Measurements from ENCODE around the gene COA8. TPM values are rescaled to one million over a fixed set of nuclear protein-coding genes. Genes with fewer than 3 reads are reported as not detected.

Gene COA8
- total and polyA plus RNA-seq, 2 of the 4 experiments (the other 2 are of a cell fraction): 12.2 to 21.1 TPM

DNA sequence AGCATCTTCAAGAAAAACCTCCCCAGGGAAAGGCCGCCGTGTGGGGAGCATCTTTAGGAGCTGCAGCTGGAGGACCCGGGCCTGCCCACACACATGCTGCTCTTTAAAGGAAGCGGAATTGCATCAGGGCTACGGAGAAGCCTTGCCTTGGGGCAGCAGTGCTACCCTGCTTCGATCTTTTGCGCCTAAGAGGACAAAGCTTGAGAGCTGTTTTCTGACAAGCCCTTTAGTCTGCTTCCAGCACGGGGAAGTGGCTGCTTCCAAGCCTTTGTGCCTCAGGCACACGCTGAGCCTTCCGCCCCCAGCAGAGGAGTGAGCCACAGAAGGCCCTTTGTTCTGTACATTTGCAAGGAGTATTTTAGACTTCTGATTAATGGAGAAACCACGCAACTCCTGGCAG, 31.5 kb downstream of the COA8 start:
- Histone ChIP-seq H4K8ac (ENCODE audit: low read depth in 2 of 2, low read length in 2 of 2) (peak overlapping the region in 1 of 2 experiments; percentile 74; a peak in 2 of 4 replicates), H3K23ac (ENCODE audit: low read depth, low read length) (no peak overlapping the region; the same call in 1 of the 2 replicates), H4K5ac (ENCODE audit: low read depth, low read length) (no peak overlapping the region), H3K56ac (ENCODE audit: extremely low read depth, insufficient read depth, low read length) (no peak overlapping the region), H3K9me3 (ENCODE audit: control insufficient read depth, insufficient read depth, low read length) (no peaks in the 10 kb centered on the region), H3K79me1 (ENCODE audit: low read depth in 1 of 2, low read length in 2 of 2) (peaks cover 0 to 22% of the 10 kb centered on the region in 2 experiments; a peak in 2 of 4 replicates), H4K91ac (ENCODE audit: insufficient read depth, low read depth, low read length) (peak overlapping the region; percentile 45), H3K27ac (ENCODE audit: insufficient read depth, low read length) (0 out of 2 replicates have a peak overlapping the region, but pooled peaks have one; percentile 2), H3K9me1 (ENCODE audit: insufficient read depth, low read length) (peaks cover 9% of the 10 kb centered on the region), H3K36me3 (ENCODE audit: control insufficient read depth, insufficient read depth, low read length) (peaks cover 6% of the 10 kb centered on the region), H4K20me1 (ENCODE audit: insufficient read depth, low read length) (peaks cover 8% of the 10 kb centered on the region), H2BK15ac (ENCODE audit: low read depth, low read length) (no peak overlapping the region), H3K4me3 (ENCODE audit: insufficient read depth, low read depth, low read length) (no peak overlapping the region), H2AFZ (replicated peaks; ENCODE audit: low read length, poor library complexity) (peak overlapping the region; percentile 75), H3K4me2 (ENCODE audit: low read depth, low read length) (no peak overlapping the region), H3K4me1 (ENCODE audit: control insufficient read depth, insufficient read depth, low read length) (peaks cover 14% of the 10 kb centered on the region), H3K9ac (ENCODE audit: low read depth, low read length) (0 out of 2 replicates have a peak overlapping the region, but pooled peaks have one; percentile 1), H3K27me3 (ENCODE audit: control insufficient read depth, insufficient read depth, low read length) (no peaks in the 10 kb centered on the region), H2BK120ac (ENCODE audit: low read depth, low read length) (0 out of 2 replicates have a peak overlapping the region, but pooled peaks have one; percentile 27), H2AK9ac (replicated peaks; ENCODE audit: low read depth, low read length, poor library complexity) (peak overlapping the region; percentile 87), H3K14ac (replicated peaks; ENCODE audit: low read depth, low read length) (no peak overlapping the region; the same call in 1 of the 2 replicates), H3K4ac (ENCODE audit: low read depth, low read length) (peak overlapping the region; percentile 60), H3K18ac (ENCODE audit: low read depth, low read length) (no peak overlapping the region), H2BK5ac (ENCODE audit: low read depth, low read length, poor library complexity, severe bottlenecking) (peak overlapping the region; percentile 20), H2AK5ac (ENCODE audit: low read depth, low read length) (no peak overlapping the region), H2BK20ac (ENCODE audit: low read depth, low read length) (no peak overlapping the region)
- ATAC-seq (ENCODE audit: low read depth) (peak; percentile 10; the same call in 1 of the 2 replicates), DNase-seq (peak; percentile 74)
- BruUV-seq (replicated peaks): no TSS peak
- CTCF ChIA-PET: interaction anchor here (0.6 to 1.2 kb wide), 2 partner anchors 30 to 45 kb away, joined by 4 to 5 read pairs; no protein-coding TSS in a partner anchor
- TF ChIP-seq BHLHE40 (IDR thresholded peaks at IDR 0.05; ENCODE audit: low read depth, low read length) (peak; percentile 40; the same call in 1 of the 2 replicates), RAD21 (IDR thresholded peaks at IDR 0.05; ENCODE audit: low read length) (no peak), NFE2L2 (IDR thresholded peaks at IDR 0.05; ENCODE audit: low read depth, low read length) (no peak)
- intact Hi-C loops (cut with micrococcal nuclease) (loop anchor here (2.0 kb wide), 1 partner anchor 31 kb away; the partner anchor contains the start of genes BAG5 and COA8), dilution Hi-C loops (cut with HindIII; ENCODE audit: low sequenced_read_pairs, unreplicated experiment) (no loop called here), in situ Hi-C loops (cut with MboI; ENCODE audit: low sequenced_read_pairs) (no loop called here)
- POLR2A ChIA-PET (ENCODE audit: unreplicated experiment): no interaction called here
- 40% methylated on average over 2 of the region's 11 CpGs; no CpG with 5 or more reads in 1 of the 2 experiments for WGBS, 2 experiments (ENCODE audit: extremely low coverage in 2 of 2, insufficient read length in 1 of 2)
